ENCODE results near the gene RAD51B. TPM values are rescaled to one million over a fixed set of nuclear protein-coding genes. Genes with fewer than 3 reads are reported as not detected.

Gene RAD51B
- total RNA-seq, 1 experiment from 2014 or later: 8.5 TPM

DNA sequence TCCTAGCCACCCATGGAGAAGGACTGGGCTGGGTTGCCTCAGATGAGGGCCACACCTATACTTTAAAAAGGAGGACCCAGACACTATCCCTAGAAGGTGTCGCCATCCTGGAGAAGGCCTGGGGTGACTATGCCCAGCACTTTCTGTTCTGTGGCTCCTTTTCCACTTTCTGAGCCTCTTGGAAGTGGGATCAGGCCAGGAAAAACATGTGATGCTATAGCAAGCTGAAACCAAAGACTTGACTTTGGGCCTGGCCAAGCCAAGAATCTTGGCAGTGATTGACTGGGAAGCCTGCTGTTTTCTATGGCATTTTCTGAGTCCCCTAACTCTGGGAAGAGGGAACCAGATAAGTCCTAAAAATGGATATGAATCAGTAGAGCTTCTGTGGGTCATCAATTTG, 641.0 kb downstream of the RAD51B start:
- DNase-seq (ENCODE audit: low read depth, low spot score) (no peak), ATAC-seq (no peak)
- POLR2A ChIA-PET: no interaction called here
- no TSS peak for BruUV-seq (replicated peaks)
- Histone ChIP-seq H3K36me3 (ENCODE audit: control insufficient read depth, insufficient read depth, low read length) (no peaks in the 10 kb centered on the region), H3K4me1 (ENCODE audit: control insufficient read depth, insufficient read depth, low read length) (peaks cover 19% of the 10 kb centered on the region), H3K27ac (ENCODE audit: low read length) (peak overlapping the region; percentile 89), H3K27me3 (ENCODE audit: control insufficient read depth, insufficient read depth, low read length) (no peaks in the 10 kb centered on the region), H3K4me3 (ENCODE audit: low read depth in 2 of 2, low read length in 2 of 2) (no peak overlapping the region), H3K9me3 (ENCODE audit: control insufficient read depth, insufficient read depth, low read depth, low read length) (no peaks in the 10 kb centered on the region)
- CTCF ChIA-PET: no interaction called here
- TF ChIP-seq, protein P1, sequence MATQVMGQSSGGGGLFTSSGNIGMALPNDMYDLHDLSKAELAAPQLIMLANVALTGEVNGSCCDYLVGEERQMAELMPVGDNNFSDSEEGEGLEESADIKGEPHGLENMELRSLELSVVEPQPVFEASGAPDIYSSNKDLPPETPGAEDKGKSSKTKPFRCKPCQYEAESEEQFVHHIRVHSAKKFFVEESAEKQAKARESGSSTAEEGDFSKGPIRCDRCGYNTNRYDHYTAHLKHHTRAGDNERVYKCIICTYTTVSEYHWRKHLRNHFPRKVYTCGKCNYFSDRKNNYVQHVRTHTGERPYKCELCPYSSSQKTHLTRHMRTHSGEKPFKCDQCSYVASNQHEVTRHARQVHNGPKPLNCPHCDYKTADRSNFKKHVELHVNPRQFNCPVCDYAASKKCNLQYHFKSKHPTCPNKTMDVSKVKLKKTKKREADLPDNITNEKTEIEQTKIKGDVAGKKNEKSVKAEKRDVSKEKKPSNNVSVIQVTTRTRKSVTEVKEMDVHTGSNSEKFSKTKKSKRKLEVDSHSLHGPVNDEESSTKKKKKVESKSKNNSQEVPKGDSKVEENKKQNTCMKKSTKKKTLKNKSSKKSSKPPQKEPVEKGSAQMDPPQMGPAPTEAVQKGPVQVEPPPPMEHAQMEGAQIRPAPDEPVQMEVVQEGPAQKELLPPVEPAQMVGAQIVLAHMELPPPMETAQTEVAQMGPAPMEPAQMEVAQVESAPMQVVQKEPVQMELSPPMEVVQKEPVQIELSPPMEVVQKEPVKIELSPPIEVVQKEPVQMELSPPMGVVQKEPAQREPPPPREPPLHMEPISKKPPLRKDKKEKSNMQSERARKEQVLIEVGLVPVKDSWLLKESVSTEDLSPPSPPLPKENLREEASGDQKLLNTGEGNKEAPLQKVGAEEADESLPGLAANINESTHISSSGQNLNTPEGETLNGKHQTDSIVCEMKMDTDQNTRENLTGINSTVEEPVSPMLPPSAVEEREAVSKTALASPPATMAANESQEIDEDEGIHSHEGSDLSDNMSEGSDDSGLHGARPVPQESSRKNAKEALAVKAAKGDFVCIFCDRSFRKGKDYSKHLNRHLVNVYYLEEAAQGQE (IDR thresholded peaks at IDR 0.05; ENCODE audit: insufficient read depth in 1 of 2, low read depth in 2 of 2, low read length in 1 of 2): no peak
- TF ChIP-seq, protein P2, sequence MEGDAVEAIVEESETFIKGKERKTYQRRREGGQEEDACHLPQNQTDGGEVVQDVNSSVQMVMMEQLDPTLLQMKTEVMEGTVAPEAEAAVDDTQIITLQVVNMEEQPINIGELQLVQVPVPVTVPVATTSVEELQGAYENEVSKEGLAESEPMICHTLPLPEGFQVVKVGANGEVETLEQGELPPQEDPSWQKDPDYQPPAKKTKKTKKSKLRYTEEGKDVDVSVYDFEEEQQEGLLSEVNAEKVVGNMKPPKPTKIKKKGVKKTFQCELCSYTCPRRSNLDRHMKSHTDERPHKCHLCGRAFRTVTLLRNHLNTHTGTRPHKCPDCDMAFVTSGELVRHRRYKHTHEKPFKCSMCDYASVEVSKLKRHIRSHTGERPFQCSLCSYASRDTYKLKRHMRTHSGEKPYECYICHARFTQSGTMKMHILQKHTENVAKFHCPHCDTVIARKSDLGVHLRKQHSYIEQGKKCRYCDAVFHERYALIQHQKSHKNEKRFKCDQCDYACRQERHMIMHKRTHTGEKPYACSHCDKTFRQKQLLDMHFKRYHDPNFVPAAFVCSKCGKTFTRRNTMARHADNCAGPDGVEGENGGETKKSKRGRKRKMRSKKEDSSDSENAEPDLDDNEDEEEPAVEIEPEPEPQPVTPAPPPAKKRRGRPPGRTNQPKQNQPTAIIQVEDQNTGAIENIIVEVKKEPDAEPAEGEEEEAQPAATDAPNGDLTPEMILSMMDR (IDR thresholded peaks at IDR 0.05): no peak
- TF ChIP-seq SIN3A (IDR thresholded peaks at IDR 0.05; ENCODE audit: borderline replicate concordance, insufficient read depth, low read depth, low read length) (no peak), POLR2AphosphoS5 (IDR thresholded peaks at IDR 0.05; ENCODE audit: low read depth, low read length) (no peak), TCF7L2 (IDR thresholded peaks at IDR 0.05; ENCODE audit: low read depth, low read length) (no peak)
- intact Hi-C loops (cut with micrococcal nuclease; ENCODE audit: unreplicated experiment): no loop called here
- in situ Hi-C loops (cut with HindIII; ENCODE audit: low pct_unique_long_range_greater_than_20kb, low sequenced_read_pairs): no loop called here

DNA sequence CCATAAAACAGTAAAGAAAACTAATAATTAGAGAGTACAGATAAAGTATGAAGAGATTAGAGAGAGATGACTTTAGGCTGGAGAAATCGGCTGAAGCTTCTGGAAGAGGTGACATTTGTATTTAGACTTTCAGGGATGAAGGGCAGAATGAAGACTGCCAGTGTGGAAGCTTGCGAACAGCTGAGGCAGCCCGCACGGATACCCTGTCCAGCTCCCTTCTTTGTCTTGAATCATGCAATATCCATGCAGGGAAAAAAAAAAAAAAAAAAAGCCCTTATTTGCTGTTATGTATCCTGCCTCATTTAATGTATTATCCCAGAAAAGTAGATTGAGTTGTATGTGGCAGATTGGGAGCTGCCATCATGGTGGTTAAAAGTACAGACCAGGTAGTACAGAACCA, 641.5 kb downstream of the RAD51B start:
- H3K27me3 ChIP-seq (ENCODE audit: control insufficient read depth, insufficient read depth, low read length): no peaks in the 10 kb centered on the region
- peaks cover 19% of the 10 kb centered on the region for H3K4me1 ChIP-seq (ENCODE audit: control insufficient read depth, insufficient read depth, low read length)
- no peaks in the 10 kb centered on the region for H3K9me3 ChIP-seq (ENCODE audit: control insufficient read depth, insufficient read depth, low read depth, low read length)
- no peak overlapping the region for H3K4me3 ChIP-seq (ENCODE audit: low read depth in 2 of 2, low read length in 2 of 2)
- intact Hi-C loops (cut with micrococcal nuclease; ENCODE audit: unreplicated experiment) (no loop called here), in situ Hi-C loops (cut with HindIII; ENCODE audit: low pct_unique_long_range_greater_than_20kb, low sequenced_read_pairs) (no loop called here)
- TF ChIP-seq TCF7L2 (IDR thresholded peaks at IDR 0.05; ENCODE audit: low read depth, low read length) (no peak), SIN3A (IDR thresholded peaks at IDR 0.05; ENCODE audit: borderline replicate concordance, insufficient read depth, low read depth, low read length) (no peak), POLR2AphosphoS5 (IDR thresholded peaks at IDR 0.05; ENCODE audit: low read depth, low read length) (no peak)
- TF ChIP-seq, protein P2 (IDR thresholded peaks at IDR 0.05): no peak
- TF ChIP-seq, protein P1 (IDR thresholded peaks at IDR 0.05; ENCODE audit: insufficient read depth in 1 of 2, low read depth in 2 of 2, low read length in 1 of 2): no peak
- H3K36me3 ChIP-seq (ENCODE audit: control insufficient read depth, insufficient read depth, low read length): no peaks in the 10 kb centered on the region
- POLR2A ChIA-PET: interaction anchor here (0.7 kb wide), 1 partner anchor 561 kb away, joined by 8 read pairs; no protein-coding TSS in a partner anchor
- H3K27ac ChIP-seq (ENCODE audit: low read length): peak overlapping the region; percentile 89; the same call in 1 of the 2 replicates
- BruUV-seq (replicated peaks): no TSS peak
- no peak for ATAC-seq
- no peak for DNase-seq (ENCODE audit: low read depth, low spot score)
- CTCF ChIA-PET: no interaction called here
